T-helper 1 cell (primary cell): ENCODE data around the gene KIF3A.

Experiments
- DNase-seq, 5 donors: peaks; one replicate each; pipeline ENCODE4 v3.0.0-alpha.2; 2012 to 2020

The KIF3A gene

GRCh38 chr5:132753135-132753987, 16.0 kb upstream of the KIF3A start:
- no peak for DNase-seq

GRCh38 chr5:132752581-132753125, 15.3 kb upstream of the KIF3A start:
- no peak for DNase-seq

- DNase-seq: no peak
Measured at GRCh38 chr5:132751971-132752580, 14.7 kb upstream of the KIF3A start.

GRCh38 chr5:132751444-132751843, 14.1 kb upstream of the KIF3A start:
- DNase-seq: peak in 1 of 5 donors; percentile 69

GRCh38 chr5:132750471-132751230, 13.3 kb upstream of the KIF3A start:
- DNase-seq: no peak

- DNase-seq: no peak
Measured at GRCh38 chr5:132749506-132749905, 12.2 kb upstream of the KIF3A start.

- no peak for DNase-seq
Measured at GRCh38 chr5:132748522-132749000, 11.2 kb upstream of the KIF3A start.

- peak in 4 of 5 donors; percentile 36 to 61 (median 45) for DNase-seq
Measured at GRCh38 chr5:132747616-132748440, 10.5 kb upstream of the KIF3A start.

GRCh38 chr5:132746954-132747615, 9.7 kb upstream of the KIF3A start, which contains the start of gene CCNI2:
CCNI2 (plus strand) TSS chr5:132747426; CDS start chr5:132747496, 70 bp downstream.
- peak; percentile 48 to 72 (median 59) for DNase-seq

GRCh38 chr5:132746592-132746953, 9.2 kb upstream of the KIF3A start:
- DNase-seq: no peak

GRCh38 chr5:132744659-132745058, 7.3 kb upstream of the KIF3A start:
- DNase-seq: no peak

- DNase-seq: no peak
Measured at GRCh38 chr5:132742626-132743025, 5.3 kb upstream of the KIF3A start.

GRCh38 chr5:132742158-132742557, 4.8 kb upstream of the KIF3A start:
- no peak for DNase-seq

- no peak for DNase-seq
Measured at GRCh38 chr5:132739232-132739631, 1.9 kb upstream of the KIF3A start.

GRCh38 chr5:132737982-132738681, 786 bp upstream of the KIF3A start:
- no peak for DNase-seq

- no peak for DNase-seq
Measured at GRCh38 chr5:132734687-132735086, 2.7 kb downstream of the KIF3A start.

- DNase-seq: no peak
Measured at GRCh38 chr5:132733499-132734148, 3.7 kb downstream of the KIF3A start.

- DNase-seq: no peak
Measured at GRCh38 chr5:132729896-132730295, 7.5 kb downstream of the KIF3A start.

- no peak for DNase-seq
Measured at GRCh38 chr5:132725745-132726144, 11.6 kb downstream of the KIF3A start.
